HEK293 (cell line): Measurements from ENCODE around the gene LSS.
"Not testable (repeated sequence)": the region's sequence is repeated elsewhere in the genome, so short reads cannot be mapped to it uniquely, and the experiment has no call there.

Experiments
- CTCF ChIA-PET: fragments of 350-600 bp; formaldehyde crosslinking; extraction: SDS; loops from one replicate; lab custom pipeline; 2021; ENCODE audit warnings: antibody characterized with exemption; lab: Yijun Ruan, JAX
- POLR2A ChIA-PET: fragments of 300-600 bp; formaldehyde crosslinking; extraction: SDS; loops from one replicate; lab custom pipeline; 2020; ENCODE audit warnings: antibody characterized with exemption, inconsistent platforms; lab: Yijun Ruan, JAX
- H3K27ac ChIP-seq: fragments of 200-500 bp; sonication (Bioruptor generic); 2 replicates; pipeline ENCODE4 v1.5.1; 2014; ENCODE audit warnings: low read depth, low read length, control low read depth, inconsistent platforms; ENCODE audit errors: extremely low read depth
- H3K36me3 ChIP-seq, 2 experiments: fragments of 200-500 bp in 1 of 2; sonication (Bioruptor generic) in 1 of 2; 1 replicate in 1 of 2; 2 replicates in 1 of 2; pipeline ENCODE4 v1.5.1; 2014 to 2017; ENCODE audit warnings: inconsistent platforms in 2 of 2, low read length in 2 of 2; ENCODE audit not compliant: control insufficient read depth in 2 of 2, insufficient read depth in 1 of 2
- H3K4me1 ChIP-seq: fragments of 200-500 bp; sonication (Bioruptor generic); 2 replicates; pipeline ENCODE4 v1.5.1; 2014; ENCODE audit warnings: mild to moderate bottlenecking, low read length, inconsistent platforms; ENCODE audit not compliant: control insufficient read depth, insufficient read depth
- H3K4me3 ChIP-seq: 2 replicates; pipeline ENCODE4 v1.5.1; 2011; ENCODE audit warnings: low read depth, mild to moderate bottlenecking, control low read depth, low read length, moderate library complexity
- H3K9me3 ChIP-seq: fragments of 200-500 bp; sonication (Bioruptor generic); 2 replicates; pipeline ENCODE4 v1.5.1; 2014; ENCODE audit warnings: low read depth, low read length, inconsistent platforms; ENCODE audit not compliant: control insufficient read depth, insufficient read depth
- EGR2 ChIP-seq: fragments of 450-650 bp; formaldehyde crosslinking; IDR thresholded peaks from 2 replicates; pipeline ENCODE4 v1.5.1; 2016; ENCODE audit warnings: low read depth, missing biosample characterization, missing genetic modification characterization
- GLIS1 ChIP-seq: fragments of 450-650 bp; formaldehyde crosslinking; IDR thresholded peaks from 2 replicates; pipeline ENCODE4 v1.5.1; 2016; ENCODE audit warnings: missing biosample characterization, missing genetic modification characterization
- OVOL3 ChIP-seq: fragments of 450-650 bp; formaldehyde crosslinking; IDR thresholded peaks from 2 replicates; pipeline ENCODE4 v1.5.1; 2016; ENCODE audit warnings: missing biosample characterization, missing genetic modification characterization
- RBAK ChIP-seq: fragments of 450-650 bp; formaldehyde crosslinking; IDR thresholded peaks from 2 replicates; pipeline ENCODE4 v1.5.1; 2016; ENCODE audit warnings: missing biosample characterization, missing genetic modification characterization
- TRIM28 ChIP-seq: IDR thresholded peaks from 2 replicates; pipeline ENCODE4 v1.6.1; 2011; ENCODE audit warnings: low read length, control low read depth, borderline replicate concordance
- TSHZ1 ChIP-seq: fragments of 450-650 bp; formaldehyde crosslinking; IDR thresholded peaks from 2 replicates; pipeline ENCODE4 v1.5.1; 2016; ENCODE audit warnings: missing biosample characterization, missing genetic modification characterization, borderline replicate concordance
- ZBTB1 ChIP-seq: fragments of 450-650 bp; formaldehyde crosslinking; IDR thresholded peaks from 2 replicates; pipeline ENCODE4 v1.5.1; 2016; ENCODE audit warnings: missing biosample characterization, missing genetic modification characterization
- ZBTB8A ChIP-seq: fragments of 450-650 bp; formaldehyde crosslinking; IDR thresholded peaks from 2 replicates; pipeline ENCODE4 v1.5.1; 2016; ENCODE audit warnings: missing biosample characterization, missing genetic modification characterization
- ZFHX2 ChIP-seq: fragments of 450-650 bp; formaldehyde crosslinking; conservative IDR thresholded peaks from 2 replicates; pipeline ENCODE4 v1.5.1; 2016; ENCODE audit warnings: missing biosample characterization, missing genetic modification characterization
- ZNF184 ChIP-seq: fragments of 450-650 bp; IDR thresholded peaks from 2 replicates; pipeline ENCODE4 v1.5.1; 2018; ENCODE audit warnings: missing biosample characterization, mild to moderate bottlenecking, missing genetic modification characterization
- ZNF248 ChIP-seq: fragments of 450-650 bp; formaldehyde crosslinking; IDR thresholded peaks from 2 replicates; pipeline ENCODE4 v1.5.1; 2017; ENCODE audit warnings: missing biosample characterization, missing genetic modification characterization
- ZNF48 ChIP-seq: fragments of 450-650 bp; formaldehyde crosslinking; IDR thresholded peaks from 2 replicates; pipeline ENCODE4 v1.5.1; 2016; ENCODE audit warnings: missing biosample characterization, missing genetic modification characterization
- ZNF514 ChIP-seq: fragments of 450-650 bp; formaldehyde crosslinking; IDR thresholded peaks from 2 replicates; pipeline ENCODE4 v1.5.1; 2016; ENCODE audit warnings: missing biosample characterization, missing genetic modification characterization
- ZNF580 ChIP-seq: fragments of 450-650 bp; formaldehyde crosslinking; IDR thresholded peaks from 2 replicates; pipeline ENCODE4 v1.5.1; 2016; ENCODE audit warnings: missing biosample characterization, missing genetic modification characterization

The LSS gene

GRCh38 chr21:46185716-46186115 lies 42.9 kb downstream of the LSS start:
- Histone ChIP-seq H3K4me1 (peaks cover 9% of the 10 kb centered on the region), H3K27ac (no peak overlapping the region), H3K36me3 (no peaks in the 10 kb centered on the region), H3K9me3 (no peaks in the 10 kb centered on the region), H3K4me3 (no peak overlapping the region)
- no peak for TF ChIP-seq TRIM28
- TF ChIP-seq RBAK, result no peak
- no peak for TF ChIP-seq ZNF48 (tag by site-specific recombination)
- TF ChIP-seq TSHZ1 (tag by site-specific recombination), result no peak
- no peak for TF ChIP-seq ZNF580 (tag by site-specific recombination)
- TF ChIP-seq ZNF184 (tag by site-specific recombination), result no peak
- no peak for TF ChIP-seq ZNF514 (tag by site-specific recombination)
- TF ChIP-seq ZBTB1 (tag by site-specific recombination), result no peak
- ChIA-PET CTCF (interaction anchor here (1.4 kb wide), 1 partner anchor 32 kb away, joined by 8 read pairs; no protein-coding TSS in a partner anchor), POLR2A (no interaction called here)

GRCh38 chr21:46184625-46185555 lies 43.7 kb downstream of the LSS start:
- H3K27ac ChIP-seq, result no peak overlapping the region
- no peak overlapping the region for H3K4me3 ChIP-seq
- POLR2A ChIA-PET, result no interaction called here
- H3K9me3 ChIP-seq, result no peaks in the 10 kb centered on the region
- H3K36me3 ChIP-seq, result no peaks in the 10 kb centered on the region
- CTCF ChIA-PET, result no interaction called here
- peaks cover 9% of the 10 kb centered on the region for H3K4me1 ChIP-seq
- TF ChIP-seq ZNF248 (tag by site-specific recombination), result no peak
- peak; percentile 29; the same call in 1 of the 2 replicates for TF ChIP-seq ZBTB8A (tag by site-specific recombination)

GRCh38 chr21:46183910-46184624 lies 44.5 kb downstream of the LSS start, which contains the start of gene SPATC1L:
Gene SPATC1L, minus strand, starts transcription at chr21:46184459. Its CDS starts 1,643 bp downstream, at chr21:46182816.
- no peak within 1 kb of the TSS for H3K27ac ChIP-seq
- no peaks in the 10 kb centered on the region for H3K9me3 ChIP-seq
- H3K4me1 ChIP-seq, result peaks cover 8% of the 10 kb centered on the region
- H3K4me3 ChIP-seq, result no peak within 1 kb of the TSS
- ChIA-PET CTCF (no interaction called here), POLR2A (no interaction called here)
- no peak for TF ChIP-seq OVOL3
- peak; percentile 48 for TF ChIP-seq GLIS1 (tag by site-specific recombination)
- H3K36me3 ChIP-seq, result no peaks in the 10 kb centered on the region

GRCh38 chr21:46183337-46183909 lies 45.2 kb downstream of the LSS start:
- H3K4me3 ChIP-seq, result not testable (repeated sequence)

More at GRCh38 chr21:46183337-46183909, 45.2 kb downstream of the LSS start:
- peak; percentile 45 for TF ChIP-seq EGR2 (tag by site-specific recombination)
- 0 out of 2 replicates have a peak, but pooled peaks have one; percentile 10 for TF ChIP-seq GLIS1 (tag by site-specific recombination)
- TF ChIP-seq ZFHX2 (tag by site-specific recombination), result 0 out of 2 replicates have a peak, but pooled peaks have one; percentile 11
- H3K27ac ChIP-seq, H3K9me3 ChIP-seq, H3K36me3 ChIP-seq, H3K4me1 ChIP-seq, POLR2A ChIA-PET, CTCF ChIA-PET: not testable (repeated sequence)
